Activated T-cell treated with anti-CD3 and anti-CD28 coated beads, Interleukin-2, amount 50 U/mL, for 48 hours (primary cell): ENCODE measurements around the gene RPUSD1.

Experiments used
- DNase-seq, 2 experiments: peaks; one replicate each; pipeline ENCODE4 v3.0.0-alpha.2; 2020

The RPUSD1 gene

DNA sequence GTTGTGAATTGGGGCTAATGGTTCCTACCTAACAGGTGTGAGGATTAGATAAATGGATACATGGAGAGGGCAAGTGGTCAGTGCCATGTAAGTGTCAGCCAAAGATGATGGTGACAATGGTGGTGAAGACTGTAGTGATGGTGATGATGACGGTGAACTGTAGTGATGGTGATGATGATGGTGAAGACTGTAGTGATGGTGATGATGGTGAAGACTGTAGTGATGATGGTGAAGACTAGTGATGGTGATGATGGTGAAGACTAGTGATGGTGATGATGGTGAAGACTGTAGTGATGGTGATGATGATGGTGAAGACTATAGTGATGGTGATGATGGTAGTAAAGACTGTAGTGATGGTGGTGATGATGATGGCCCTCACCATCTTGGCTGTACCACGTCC lies 30.4 kb upstream of the RPUSD1 start:
- no peak for DNase-seq

DNA sequence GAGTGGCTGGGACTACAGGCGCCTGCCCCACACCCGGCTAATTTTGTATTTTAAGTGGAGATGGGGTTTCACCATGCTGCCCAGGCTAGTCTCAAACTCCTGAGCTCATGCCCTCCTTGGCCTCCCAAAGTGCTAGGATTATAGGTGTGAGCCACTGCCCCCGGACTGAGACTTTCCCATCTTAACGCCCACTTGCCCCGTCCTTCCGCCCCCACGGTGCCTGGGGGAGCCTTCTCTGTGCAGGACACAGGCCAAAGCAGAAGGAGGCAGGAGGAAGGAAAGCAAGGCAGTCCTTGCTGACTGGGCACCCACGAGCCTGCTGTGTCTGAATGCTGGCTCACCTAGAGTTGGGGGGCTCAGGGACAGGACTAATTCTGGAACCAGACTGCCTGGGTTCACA lies 30.0 kb upstream of the RPUSD1 start:
- no peak for DNase-seq

DNA sequence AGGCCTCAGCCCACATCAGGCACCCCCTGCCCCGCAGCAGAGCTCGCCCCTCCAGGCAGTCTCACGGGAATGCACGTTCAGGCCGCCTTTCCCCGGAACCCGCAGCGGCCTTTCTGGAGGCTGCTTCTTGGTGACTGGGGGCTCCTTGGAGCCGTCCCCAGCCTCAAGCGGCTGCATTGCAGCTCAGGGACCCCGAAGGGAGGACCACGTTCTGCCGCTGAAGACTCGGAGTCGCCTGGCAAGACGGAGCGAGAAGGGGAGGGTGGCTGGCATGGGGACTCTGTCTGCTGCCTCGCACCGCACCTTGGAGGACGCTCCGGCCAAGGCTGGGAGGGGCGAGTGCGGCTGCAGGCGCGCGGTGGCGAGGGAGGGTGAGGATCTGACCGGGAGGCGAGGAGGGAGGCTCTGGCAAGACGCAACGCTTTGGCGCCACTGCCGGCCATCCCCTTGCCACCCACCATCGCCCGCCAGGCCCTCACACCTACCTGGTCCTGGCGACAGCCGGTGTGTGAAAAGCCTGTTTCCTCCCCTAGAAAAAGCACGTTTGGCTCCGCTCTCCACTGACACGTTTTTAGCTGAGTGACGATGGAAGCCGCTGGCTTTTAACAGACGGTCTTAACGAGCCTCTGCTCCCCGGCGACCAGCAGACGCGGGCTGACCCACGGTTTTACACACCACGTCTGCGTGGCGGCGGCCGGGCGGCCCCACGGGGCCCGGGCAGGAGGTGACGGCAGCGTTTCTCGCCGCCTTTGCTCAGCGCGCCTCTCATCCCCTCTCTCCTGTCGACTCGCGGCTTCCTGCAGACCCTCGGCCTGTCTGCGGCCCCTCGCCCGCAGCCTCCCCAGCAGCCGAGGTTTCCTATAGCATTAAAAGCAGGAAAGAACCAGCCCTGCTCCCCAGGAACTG lies 29.1 kb upstream of the RPUSD1 start:
- DNase-seq = no peak

DNA sequence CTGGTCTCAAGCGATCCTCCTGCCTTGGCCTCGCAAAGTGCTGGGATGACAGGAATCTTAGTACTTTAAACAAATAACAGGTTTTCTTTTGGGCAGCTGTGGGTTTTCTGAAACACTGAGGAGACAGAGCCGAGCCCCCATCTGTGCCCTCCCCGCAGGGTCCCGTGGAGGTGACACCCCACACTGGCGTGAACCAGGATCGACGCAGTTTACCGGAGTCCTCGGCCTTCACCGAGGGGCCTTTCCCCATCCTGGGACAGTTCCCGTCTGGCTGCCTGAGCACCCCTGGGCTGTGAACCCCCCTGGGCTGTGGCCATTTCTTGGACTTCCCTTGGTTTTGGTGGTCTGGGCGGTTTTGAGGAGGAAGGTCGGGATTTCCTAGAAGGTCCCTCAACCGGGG lies 27.7 kb upstream of the RPUSD1 start:
- no peak for DNase-seq

DNA sequence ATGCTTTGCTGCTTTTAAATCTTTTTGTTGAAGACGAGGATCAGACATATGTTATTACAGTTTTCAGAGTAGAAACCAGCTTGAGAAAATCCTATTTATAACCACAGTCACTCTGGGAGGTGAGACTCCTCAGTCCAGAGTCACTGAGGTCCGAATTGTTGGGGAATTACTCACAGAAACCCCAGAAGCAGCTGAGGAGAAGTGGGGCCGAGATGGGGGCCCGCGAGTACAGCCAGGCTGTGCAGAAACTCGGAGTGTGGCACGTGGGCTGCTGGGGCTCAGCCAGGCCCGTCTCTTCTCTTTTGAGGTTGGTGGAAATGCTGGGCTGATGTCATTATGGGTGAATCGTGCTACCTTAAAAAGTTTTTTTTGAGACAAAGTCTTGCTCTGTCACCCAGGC lies 26.8 kb upstream of the RPUSD1 start:
- no peak for DNase-seq

DNA sequence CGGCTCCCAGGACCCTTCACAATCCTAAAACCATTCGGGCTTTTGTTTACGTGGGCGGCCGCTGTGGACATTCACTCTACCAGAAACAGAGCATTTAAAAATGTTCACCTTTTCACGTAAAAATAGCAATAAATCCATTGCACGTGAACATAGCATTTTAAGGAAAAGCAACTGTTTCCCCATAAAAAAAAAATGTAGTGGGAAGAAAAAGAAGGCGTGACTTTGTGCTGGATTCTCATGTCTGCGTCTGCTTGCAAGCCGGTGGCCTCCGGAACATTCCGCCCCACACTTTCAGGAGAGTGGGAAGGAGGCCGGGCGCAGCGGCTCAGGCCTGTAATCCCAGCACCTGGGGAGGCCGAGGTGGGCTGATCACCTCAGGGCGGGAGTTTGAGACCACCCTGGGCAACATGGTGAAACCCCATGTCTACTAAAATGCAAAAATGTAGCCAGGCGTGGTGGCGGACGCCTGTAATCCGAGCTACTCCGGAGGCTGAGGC lies 25.8 kb upstream of the RPUSD1 start:
- no peak for DNase-seq

DNA sequence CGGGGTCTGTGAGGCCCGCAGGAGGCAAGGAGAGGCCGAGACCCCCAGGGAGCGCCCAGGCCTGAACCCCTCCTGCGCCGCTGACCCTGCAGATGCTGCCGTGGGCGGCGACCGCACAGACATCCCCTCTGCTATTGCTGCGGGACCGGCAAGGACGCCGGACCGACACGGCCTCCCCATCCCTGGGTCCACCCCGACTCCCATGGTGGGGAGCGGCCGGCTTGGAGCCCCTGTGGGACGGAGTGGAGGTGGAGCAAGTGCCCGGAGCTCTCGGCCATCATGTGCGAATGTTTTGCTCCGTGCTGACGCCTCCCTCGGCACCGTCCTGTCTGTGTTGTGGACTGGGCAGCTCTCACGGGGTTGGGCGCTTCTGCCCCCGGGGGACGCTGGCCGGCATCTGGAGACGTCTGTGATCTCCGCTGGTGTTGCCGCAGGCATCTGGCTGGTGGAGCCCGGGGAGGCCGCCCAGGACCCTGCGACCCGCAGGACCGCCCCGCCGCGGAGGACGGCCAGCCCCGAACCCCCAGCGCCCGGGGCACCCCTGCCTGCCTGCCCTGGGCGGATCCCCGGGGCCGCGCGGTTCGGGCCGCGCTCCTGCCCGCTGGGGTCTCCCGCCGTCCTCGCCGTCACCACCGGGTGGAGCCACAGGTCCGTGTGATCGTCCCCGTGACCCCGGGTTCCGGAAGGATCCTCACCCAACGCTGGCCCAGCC lies 25.2 kb upstream of the RPUSD1 start:
- peak; percentile 72 to 79 for DNase-seq

DNA sequence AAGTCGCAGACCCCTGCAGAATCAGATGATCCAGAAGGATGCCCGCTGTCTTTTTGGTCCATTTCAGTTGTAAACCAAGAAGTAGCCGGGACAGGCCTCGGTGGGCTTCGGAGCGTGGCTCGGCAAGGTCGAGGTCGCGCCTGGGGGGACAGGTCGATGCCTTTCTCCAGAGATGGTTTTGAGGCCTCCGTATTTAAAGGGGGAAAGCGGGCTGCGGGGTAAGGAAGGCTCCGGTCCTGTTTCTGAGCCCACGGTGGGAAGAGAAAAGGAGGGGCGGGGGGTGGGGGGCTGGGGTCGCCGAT lies 19.9 kb upstream of the RPUSD1 start:
- DNase-seq = no peak

DNA sequence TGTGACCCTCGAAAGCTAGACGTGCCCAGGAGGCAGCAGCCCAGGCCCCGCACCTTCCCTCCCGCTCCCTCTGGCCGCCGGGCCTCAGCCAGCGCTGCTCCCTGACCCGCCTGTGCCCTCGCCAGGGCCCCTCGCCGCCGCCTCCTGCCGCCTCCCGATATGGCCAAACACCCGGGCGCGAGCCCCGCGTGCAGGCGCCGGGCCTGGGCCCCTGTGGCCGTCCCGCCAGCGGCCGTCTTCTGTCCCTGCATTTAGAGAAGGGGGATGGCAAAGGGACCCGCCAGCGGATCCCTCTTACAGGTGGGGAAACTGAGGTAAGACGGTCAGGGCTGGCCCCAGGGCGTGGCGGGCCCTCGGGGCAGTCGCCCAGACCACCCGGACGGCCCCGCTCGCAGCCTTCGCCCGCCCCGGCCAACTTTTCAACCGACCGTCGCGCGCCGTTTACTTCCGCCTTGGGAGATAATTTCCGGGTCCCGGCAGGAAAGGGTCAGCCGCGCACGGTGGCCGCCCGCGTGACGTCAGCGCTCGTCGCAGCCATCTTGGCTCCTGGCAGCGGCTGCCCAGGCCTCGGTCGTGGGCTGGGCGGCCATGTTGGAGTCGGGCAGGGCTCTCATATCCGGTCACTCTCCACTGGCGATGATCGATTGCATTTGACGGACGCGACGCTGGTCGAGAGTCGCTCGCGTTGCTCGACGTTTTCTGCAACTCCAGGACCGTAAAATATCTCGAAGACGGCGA lies 19.3 kb upstream of the RPUSD1 start:
- peak; percentile 88 to 93 for DNase-seq

DNA sequence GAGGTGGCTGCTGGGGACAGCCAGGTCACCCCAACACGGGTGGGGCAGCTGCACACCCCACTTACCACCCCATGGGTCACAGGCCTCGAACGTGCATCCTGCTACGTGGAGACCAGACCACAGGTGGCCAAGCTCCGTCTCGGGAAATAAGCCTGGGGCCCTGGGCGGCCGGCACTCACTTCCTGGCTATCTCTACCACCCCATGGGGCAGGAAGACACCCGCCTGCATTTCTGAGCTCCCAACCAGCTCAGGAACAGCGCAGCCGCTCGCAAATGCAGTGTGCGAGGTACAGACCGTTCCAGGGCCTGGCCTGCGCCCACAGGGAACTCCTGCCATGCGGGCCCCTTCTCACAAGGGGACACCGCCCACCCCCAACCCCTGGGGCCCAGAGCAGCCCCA lies 17.3 kb upstream of the RPUSD1 start:
- no peak for DNase-seq

DNA sequence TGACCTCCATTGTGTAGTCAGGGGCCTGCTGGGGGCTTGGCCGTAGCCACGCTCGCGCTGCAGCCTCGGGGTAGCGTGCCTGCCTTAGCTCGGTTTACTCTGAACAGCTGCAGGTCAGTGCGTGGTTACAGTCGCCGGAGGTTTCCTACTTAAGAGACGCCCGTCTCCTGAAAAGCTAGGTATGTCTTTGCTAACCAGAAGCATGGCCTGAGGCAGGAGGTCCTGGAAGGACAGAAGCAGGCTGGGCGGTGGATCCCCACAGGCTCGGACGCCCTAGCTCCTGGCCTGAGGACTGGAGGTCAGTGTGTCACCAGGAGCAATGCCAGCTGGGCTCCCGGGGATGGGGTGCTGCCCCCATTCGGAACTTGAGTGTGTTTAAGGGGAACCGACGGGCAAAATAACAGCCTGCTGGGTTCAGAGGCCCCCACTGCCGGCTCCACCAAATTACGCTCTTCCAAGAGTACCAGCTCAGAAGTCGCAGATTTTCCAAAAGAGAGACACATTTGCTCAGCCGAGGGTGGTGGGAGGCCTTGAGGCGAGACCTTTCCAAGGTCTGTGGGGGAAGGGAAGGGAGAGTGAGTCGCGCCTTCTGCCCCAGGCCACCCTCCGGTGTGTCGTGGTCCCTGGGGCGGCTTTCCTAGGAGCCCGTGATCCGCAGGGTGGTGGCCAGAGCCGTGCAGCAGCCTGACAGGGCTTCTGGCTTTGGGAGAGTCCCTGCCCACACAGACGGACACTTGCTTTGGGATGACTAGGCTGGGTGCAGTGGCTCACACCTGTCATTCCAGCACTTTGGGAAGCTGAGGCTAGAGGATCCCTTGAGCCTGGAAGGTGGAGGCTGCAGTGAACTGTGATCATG lies 16.2 kb upstream of the RPUSD1 start:
- DNase-seq = no peak

DNA sequence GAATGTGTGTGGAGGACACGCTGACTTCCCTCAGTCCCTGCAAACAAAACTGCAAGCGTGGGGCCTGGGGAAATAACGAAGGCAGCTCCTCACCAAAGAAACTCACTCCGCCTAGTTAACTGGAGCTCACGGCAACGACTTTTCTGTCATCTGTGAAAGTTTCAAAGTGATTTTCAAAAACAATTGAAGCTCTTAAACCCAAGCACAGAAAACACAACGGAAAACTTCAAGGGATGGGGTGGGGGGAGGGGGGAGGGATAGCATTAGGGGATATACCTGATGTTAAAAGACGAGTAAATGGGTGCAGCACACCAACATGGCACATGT lies 15.5 kb upstream of the RPUSD1 start:
- DNase-seq = no peak

DNA sequence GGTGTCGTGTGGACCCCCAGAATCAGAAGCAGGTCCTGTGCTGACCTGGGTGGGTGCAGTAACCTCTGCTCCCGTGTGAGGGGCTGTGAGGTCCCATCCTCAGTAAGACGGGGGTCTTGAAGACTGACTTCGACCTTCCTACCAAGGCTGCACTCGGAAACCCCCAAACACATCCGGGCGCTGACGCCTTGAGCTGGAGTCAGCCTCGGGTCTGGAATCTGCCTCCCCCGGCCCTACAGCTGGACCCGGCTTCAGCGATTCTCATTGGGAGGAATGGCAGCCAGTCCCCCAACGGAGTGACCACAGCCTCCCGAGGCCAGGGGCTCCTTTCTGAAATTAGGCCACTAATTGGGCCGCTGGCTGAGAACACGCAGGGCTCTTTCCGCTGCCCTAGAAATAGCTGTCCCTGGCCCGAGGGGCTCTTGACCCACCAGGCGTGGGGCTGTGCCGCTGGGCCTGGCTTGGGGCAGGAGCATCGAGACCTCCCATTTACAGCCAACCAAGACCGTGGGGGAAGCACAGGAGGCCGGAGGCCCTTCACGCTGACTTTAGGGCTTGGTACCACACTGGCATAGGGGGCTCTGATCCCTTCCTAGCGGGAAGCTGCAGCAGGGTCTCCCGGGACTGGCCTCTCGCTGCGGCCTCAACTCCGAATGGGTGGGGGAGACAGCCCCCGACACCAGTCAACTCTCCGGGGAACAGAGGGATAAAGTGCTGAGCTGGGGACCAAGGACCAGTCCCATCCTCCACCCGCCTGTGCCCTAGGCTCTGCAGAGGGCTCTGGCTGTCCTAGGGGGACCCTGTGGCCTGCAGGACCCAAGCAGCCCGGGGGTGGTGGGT lies 15.0 kb upstream of the RPUSD1 start:
- DNase-seq = no peak

DNA sequence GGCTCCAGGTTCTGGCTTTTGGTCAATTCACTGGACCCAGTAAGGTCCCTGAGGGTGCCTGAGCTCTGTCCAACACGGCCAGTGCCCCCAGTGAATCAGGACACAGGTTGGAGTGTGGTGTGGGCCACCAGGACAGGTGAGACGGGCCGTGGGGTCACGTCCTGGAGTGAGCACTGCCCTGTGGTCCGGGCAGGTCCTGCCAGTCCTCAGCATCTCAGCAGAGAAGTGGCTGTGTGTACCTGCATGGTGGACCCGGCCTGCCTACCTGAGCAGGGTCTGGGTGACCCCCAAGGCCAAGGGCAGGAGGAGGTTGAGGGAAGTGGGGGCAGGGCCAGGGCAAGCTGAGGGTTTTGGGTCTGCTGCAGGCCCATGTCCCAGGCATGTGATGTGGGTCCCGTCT lies 14.3 kb upstream of the RPUSD1 start:
- DNase-seq = no peak

DNA sequence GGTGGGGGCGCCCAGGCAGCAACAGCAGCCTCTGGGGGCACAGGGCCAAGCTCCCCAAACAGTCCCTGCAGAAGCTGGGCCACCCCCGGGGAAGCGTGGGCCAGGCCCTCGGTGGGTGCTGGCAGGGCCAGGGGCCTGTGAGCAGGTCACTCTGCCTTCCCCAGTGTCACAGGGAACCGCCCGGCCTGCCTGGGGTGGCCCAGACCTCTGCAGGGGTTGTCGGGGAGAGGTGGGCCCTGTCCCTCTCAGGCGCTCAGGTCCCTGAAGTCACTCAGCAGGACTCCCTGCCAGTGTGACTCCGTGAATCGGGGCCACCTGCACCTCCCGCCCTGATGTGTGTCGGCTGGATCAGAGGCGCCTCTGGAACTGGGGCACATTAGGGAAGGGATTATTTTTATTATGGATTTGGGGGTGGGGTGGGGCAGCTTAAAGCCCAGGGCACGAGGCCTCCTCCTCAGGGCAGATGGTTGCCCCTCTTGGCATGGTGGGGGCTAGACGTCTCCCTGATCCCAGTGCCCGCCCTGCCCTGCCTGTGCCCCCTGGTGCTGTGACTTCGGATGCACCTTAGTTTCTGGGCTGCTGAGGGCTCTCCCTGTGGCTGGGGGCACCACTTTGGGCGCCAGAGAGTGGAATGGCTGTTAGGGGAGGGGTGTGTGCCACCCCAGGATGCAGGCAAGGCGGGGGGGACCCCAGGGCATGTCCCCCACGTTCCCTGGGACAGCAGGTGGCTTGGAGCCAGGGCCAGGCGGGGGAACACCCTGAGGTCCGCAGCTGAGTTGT lies 13.6 kb upstream of the RPUSD1 start:
- DNase-seq = no peak

DNA sequence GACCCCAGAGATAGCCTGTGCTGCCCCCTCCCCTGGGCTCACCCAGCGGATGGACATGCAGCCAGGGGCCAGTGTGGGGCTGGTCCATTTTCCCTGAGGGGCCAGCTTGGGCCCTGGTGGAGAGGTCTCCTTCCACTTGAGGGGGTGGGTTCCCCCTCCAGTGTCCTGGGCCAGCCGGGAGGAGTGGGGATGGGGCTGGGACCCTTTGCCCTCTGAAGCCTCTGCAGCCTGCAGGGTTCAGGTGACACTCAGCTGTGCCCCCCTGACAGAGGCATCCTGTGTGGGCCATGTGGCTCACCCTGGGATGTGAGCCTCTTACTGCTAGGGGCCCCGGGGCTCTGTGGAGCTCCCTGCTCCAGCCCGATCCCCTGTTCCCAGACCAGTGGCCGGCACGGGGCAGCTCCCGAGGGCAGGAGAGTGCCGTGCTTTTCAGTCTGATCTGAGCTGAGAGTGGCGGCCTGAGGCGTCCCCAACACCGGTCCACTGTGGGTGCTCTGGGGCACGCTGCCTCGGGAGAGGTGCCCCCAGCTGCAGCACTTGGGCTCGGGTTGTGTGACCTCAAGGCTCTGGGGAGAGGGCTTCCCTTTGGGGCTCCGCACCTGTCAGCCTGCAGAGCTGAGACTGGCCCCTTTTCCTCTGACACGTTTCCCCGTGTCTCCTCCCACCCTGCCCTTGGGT lies 12.8 kb upstream of the RPUSD1 start:
- DNase-seq = no peak

DNA sequence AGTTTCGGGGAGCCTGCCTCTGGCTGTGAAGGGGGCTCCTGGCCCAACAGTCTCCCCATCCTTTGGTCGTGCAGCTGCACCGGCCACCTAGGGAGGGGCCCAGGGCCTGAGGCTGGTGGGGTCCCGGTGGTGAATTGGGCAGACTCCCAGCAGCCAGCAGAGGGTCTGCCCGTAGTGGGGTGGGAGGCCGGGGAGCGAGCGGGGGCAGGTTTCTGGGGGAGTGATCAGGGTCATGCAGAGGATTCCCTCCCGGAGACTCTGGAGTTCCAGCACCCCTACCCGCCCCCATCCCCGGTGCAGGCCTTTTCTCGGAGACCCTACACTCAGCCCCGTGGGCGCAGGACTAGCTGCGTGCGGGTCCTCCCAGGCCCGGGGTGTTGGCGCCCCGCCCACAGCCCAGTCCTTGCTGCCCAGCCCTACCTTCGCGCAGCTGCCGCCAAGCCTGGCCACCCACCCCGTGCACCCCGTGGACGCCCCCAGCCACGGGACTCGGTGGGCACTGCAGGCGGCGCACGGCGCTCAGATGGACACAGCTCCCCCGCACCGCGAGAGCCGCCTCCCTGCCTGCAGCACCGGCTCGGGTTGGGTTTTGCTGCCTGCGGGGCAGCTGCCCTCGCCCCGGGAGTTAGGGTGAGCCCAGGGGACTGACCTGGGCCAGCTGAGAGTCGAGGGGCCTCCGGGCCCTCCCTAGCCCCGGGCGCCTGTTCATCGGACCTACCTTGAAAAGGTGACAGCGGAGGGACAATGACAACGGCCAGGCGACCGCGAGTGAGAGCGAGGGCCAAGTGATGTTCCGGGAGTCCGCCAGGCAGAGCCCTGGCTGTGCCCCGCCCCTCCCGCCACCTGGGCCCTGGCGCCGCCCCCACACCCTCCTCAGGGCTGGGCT lies 12.0 kb upstream of the RPUSD1 start, which contains the start of gene GNG13:
Gene GNG13 (minus strand): TSS at position 787 of the 886 bp plus-strand sequence. CDS start 1,657 bp downstream, outside the sequence.
- no peak for DNase-seq

DNA sequence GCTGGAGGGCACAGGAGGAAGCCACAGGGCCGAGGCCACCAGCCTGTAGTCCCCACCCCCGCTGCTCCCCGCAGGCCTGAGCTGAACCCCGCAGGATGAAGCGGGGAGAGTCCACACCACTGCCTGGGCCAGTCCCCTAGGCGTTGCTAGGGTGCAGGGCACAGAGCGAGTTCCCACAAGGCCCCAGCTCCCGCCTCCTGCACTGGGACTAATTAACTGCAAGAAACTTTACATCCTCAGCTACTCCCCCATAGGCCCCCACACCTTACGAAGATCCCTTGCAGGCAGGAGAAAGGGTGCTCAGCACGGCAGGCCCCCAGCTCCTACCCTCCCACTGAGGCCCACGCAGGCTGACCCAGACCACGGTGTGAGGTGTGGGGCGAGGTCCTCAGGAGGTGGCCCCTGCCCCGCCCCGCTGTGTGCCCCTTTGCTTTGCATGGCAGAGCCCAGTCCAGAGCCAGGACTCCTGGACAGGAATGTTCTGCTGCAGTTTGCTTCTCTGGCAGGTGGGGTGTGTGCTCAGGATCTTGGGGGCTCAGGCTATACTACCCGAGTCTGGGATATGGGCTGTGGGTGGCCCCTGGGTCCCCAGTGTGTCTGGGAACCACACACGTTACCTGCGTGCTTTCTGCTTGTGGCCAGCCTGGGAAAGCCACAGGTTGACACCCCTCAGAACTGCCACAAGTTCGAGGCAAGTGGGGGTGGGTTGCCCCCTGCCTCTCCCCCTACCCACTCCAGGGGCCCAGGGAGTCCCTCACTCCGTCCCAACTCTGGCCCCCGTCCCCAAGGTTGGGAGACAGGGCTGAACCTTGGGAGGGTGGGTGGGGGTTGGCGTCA lies 11.1 kb upstream of the RPUSD1 start:
- no peak for DNase-seq
